H1 (cell line): ENCODE measurements around the gene TMEM107. TPM values are rescaled to one million over a fixed set of nuclear protein-coding genes. Genes with fewer than 3 reads are reported as not detected.

ENCODE experiments used
- ASH2L ChIP-seq: fragments of 200-600, 300-600 bp; sonication (generic); IDR thresholded peaks from one replicate; pipeline ENCODE4 v1.7.1; 2017; ENCODE audit warnings: low read length
- BACH1 ChIP-seq: IDR thresholded peaks from 2 replicates; pipeline ENCODE4 v1.6.1; 2012; ENCODE audit warnings: low read length, improper control_type of control experiment
- CHD7 ChIP-seq: fragments of 300-600 bp; sonication (generic); IDR thresholded peaks from 2 replicates; pipeline ENCODE4 v1.7.1; 2012; ENCODE audit warnings: low read length, moderate library complexity, mild to moderate bottlenecking, inconsistent platforms; ENCODE audit not compliant: insufficient replicate concordance
- KDM1A ChIP-seq: fragments of 200-600, 300-600 bp; sonication (generic); IDR thresholded peaks from 2 replicates; pipeline ENCODE4 v1.7.1; 2016; ENCODE audit warnings: mild to moderate bottlenecking, low read length, borderline replicate concordance
- POLR2A ChIP-seq, 2 experiments: IDR thresholded peaks; 1 replicate in 1 of 2; 2 replicates in 1 of 2; pipeline ENCODE4 v1.6.1; 2011; ENCODE audit warnings: low read depth in 2 of 2, low read length in 2 of 2, mild to moderate bottlenecking in 2 of 2; ENCODE audit errors: control extremely low read depth in 1 of 2
- TBP ChIP-seq: IDR thresholded peaks from 2 replicates; pipeline ENCODE4 v1.6.1; 2011; ENCODE audit warnings: low read depth, low read length, improper control_type of control experiment
- TCF12 ChIP-seq: IDR thresholded peaks from 2 replicates; pipeline ENCODE4 v1.6.1; 2011; ENCODE audit warnings: low read depth, mild to moderate bottlenecking, low read length
- polyA plus RNA-seq, 7 experiments: library from polyadenylated mRNA; depleted of rRNA in 3 of 7; stranded (reverse) in 5 of 7; unstranded in 2 of 7; fragments of >200 nt in 5 of 7; fragments of 200-250 nt in 2 of 7; gene quantifications; 1 replicate in 5 of 7; 2 replicates in 1 of 7; 4 replicates in 1 of 7; pipeline versions ENCODE4 v1.2.1 to v1.2.3, GENCODE V29; 2011 to 2013; ENCODE audit warnings: missing spikeins in 2 of 7, mixed read lengths in 2 of 7
- total RNA-seq: library from RNA; stranded (reverse); fragmentation: NEBNext Ultra II Directional; extraction: Animal tissue kit (Norgen Biotek cat#: 25700); gene quantifications from 2 replicates; pipeline ENCODE4 v1.2.1, GENCODE V29; 2021

TMEM107 gene
- total and polyA plus RNA-seq, 2 of the 8 experiments (the other 6 are each of a cell fraction or from before 2014, with no cell fraction given) = 17.3 to 21.5 TPM

GRCh38 chr17:8186446-8186786 is 10.2 kb upstream of the TMEM107 start (continued):
- TF ChIP-seq TCF12 (no peak), ASH2L (peak; percentile 100), KDM1A (0 out of 2 replicates have a peak, but pooled peaks have one; percentile 9), BACH1 (no peak), POLR2A (IDR thresholded peaks at IDR 0.05; ENCODE audit: control extremely low read depth in 1 of 2, low read depth in 2 of 2, low read length in 2 of 2) (no peak), CHD7 (peak; percentile 52), TBP (no peak)
